NCI-H82 (cell line): ENCODE results near the gene FAM13A.

ENCODE experiments used
- DNase-seq: peaks from one replicate; lab custom pipeline; 2025; lab: John Stamatoyannopoulos, UW

The FAM13A gene

DNA sequence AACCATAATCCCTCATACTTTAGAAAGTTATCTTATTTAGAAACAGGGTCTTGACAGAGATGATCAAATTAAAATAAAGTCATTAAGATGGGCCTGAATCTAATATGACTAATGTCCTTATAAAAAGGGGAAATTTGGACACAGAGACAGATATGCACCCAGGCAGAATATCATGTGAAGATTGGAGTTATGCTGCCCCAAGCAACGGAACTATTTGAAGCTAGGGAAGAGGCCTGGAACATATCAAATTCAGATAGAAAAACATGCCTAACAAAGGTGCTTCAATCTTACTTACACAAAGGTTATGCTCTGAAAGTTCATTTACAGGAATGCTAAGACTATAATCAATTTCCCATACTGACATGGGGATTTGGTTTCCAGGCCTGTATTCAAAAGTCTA, 246.7 kb downstream of the FAM13A start:
- no peak for DNase-seq

DNA sequence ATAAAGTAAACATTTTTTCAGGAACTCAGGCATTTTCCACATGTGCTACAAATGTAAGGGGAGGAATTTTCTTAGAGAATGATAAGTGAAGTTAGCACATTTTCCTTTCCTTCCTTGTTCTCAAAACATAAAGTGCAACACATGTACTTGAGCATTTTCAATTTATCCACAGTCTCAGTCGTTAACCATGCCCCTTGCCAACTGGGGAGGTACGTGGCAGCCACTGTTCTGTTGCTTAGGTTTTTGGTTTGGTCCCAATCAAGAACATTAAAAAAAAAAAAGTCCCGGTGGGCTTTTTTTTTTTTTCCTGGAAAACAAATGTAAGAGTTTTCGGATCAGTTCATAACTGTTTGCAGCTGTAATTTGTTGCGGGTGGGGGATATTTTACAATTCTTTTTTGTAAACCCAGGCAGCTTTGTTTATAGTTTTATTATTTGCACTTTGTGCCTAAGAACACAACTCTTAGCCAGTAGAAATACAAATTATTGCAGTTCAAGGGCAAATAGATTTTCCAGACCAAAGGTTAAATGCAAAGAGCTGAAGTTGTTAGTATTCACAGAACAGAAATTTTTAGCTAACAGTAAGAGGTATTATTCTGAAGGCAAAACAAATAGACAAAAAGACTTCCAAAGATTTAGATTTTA, 247.3 kb downstream of the FAM13A start:
- DNase-seq: no peak

DNA sequence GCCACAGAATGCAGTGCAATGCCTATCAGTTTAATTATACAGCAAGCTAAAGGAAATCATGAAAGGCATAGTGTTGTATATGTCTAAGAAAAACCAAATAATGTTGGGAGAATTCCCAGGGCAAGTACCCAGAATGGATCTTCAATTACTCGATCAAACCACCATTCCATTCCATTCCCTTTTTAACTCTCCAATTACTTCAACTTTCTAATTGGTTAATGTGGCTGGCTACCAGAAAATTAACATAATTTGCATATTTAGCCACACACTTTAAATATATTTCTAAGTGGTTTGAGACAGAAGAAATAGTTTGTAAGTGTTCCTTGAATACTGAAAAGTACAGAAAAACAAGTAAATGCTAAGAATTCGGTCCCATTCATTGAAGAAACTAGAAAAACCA, 247.9 kb downstream of the FAM13A start:
- no peak for DNase-seq

DNA sequence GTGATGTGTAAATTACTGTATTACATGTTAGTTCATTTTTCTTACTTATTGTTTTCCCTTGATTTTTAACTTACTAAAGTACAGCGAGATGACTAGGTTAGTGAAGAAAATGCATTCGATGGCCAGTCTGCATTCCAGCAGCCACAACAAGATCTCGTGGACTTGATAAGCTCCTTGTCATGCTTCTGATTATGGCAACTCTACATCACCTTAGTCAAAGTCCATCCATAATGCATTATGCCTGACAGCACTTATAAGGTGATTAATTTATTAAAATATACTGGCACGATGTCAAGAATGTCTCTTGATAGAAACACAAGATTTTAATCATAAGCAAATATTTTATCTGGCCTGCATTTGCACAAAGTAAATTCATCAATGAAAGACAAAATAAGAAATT, 249.5 kb downstream of the FAM13A start:
- peak; percentile 8 for DNase-seq

DNA sequence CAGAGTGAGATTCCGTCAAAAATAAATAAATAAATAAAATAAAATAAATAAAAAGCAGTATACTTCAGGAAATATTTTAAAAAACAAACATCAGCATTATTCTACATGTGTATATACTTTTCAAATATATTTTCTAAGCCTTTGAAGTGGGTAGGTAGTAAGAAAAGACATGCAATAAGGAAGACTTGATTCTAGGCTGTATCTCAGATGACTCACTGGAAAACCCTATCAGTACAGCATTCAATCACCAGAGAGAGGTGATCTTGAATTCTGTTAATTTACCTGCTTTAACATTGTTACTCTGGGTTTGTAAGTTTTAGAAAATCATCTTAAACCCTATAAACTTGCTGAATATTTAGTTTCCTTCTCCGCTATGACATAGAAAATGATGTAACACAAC, 252.8 kb downstream of the FAM13A start:
- DNase-seq: no peak

DNA sequence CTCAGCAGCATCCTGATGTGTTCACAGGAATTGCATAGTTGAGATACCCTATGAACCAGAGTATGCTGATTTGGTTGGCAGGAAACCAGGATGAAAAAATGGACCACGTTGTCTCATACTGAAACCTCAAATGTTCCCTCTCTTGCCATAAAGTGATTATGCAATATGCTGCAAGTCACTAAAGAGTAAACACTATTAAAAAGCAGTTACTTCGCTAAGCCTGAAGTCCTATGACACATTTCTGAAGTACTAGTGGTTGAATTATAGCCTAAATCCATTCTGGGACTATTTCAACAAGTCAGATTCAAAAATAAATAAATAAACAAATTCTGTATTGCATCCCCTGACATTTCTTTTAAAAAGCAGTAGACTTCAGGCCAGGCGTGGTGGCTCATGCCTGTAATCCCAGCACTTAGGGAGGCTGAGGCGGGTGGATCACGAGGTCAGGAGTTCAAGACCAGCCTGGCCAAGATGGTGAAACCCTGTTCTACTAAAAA, 253.3 kb downstream of the FAM13A start:
- no peak for DNase-seq

DNA sequence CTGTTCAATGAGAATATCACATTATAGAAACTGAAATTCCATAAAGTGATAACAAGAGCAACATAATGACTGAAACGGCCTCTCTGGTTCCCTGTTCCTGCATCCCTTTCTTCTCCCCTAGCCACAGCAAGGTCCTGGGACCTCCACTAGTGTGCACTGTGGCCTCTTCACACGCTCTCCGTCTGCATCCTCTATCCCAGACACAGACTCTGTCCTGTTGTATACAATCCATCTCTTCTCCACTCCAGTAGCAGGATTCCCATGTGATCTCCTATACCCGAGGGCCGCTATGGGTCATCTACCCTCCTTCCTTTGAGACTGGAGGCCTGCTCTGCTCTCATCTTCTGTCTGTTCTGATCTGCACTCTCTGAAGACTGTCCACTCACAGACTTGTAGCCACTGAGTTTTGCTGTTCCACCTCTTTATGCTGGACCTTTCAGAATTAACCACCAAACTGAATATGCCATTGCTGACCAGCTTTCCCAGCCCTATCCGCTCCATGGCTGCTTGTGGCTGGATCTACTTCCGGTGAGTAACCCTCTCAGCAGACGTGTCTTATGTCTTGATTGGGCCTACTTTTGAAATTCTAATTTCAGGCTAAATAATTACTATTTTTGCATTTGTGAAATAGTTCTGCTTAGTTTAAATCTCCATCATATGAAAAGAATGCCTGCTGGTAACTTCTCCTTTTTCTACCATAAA, 254.2 kb downstream of the FAM13A start:
- DNase-seq: no peak

DNA sequence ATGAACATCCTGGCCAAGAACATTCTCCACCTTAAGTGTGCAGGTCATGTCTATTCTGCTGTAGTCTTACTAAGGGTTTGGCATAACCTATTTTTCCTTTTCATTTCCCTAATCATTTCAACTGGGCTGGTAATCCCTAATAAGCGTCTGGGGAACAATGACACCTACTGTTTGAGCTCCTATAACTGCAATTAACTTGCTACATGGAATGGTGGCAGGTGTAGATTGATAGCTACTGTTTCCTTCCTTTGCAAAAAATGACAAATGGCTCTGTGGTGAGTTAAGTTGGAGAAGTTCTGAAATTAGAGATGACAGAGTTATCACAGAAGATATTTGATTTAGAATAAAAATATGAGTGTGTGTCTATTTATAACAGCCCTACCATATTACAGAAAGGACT, 254.8 kb downstream of the FAM13A start:
- DNase-seq: no peak

DNA sequence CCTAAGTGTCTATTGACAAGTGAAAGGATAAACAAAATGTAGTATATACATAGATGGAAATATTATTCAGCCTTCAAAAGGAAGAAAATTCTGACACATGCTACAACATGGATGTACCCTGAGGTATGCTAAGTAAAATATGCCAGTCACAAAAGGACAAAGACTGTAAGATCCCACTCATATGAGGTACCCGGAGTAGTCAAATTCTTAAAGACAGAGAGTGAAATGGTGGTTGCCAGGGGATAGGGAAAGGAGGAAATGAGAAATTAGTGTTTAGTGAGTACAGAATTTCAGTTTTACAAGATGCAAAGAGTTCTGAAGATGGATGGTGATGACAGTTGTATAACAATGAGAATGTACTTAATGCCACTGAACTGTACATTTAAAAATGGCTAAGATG, 257.1 kb downstream of the FAM13A start:
- no peak for DNase-seq

DNA sequence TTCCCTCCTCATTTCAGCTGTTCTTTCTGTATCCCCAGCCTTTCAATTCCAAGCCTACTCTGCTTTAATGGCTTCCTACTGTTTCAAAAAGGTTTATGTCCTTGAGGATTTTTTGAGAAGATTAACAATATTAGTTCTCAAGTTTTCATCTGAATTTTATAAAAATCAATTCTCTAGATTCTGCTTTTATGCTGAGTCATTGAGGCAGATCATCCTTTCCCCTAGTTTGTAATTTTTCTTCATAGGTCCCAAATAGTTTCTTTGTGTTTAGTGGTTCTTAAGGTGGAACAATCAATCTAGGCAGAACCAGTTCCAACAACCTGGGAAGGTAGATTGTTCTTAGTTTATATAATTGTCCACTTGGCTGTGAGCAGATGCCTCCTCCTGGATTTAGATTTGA, 259.3 kb downstream of the FAM13A start:
- no peak for DNase-seq

DNA sequence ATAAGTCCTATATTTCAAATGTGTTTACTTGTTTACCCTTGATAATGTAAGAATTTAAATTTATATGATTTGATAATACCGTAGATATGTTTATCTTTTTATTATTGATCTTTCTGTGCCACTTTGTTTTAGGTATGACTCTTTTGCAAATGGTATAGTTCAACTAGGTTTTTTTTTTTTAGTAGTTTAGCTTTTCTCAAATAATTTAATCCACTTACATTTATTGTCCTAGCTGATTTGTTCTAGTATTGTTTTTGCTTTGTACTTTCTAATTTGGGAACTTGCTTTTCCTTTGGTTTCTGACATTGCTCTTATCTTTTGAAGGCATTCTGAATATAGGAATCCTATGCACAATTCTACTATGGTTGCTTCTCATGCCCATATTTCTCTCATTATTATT, 260.4 kb downstream of the FAM13A start:
- no peak for DNase-seq

DNA sequence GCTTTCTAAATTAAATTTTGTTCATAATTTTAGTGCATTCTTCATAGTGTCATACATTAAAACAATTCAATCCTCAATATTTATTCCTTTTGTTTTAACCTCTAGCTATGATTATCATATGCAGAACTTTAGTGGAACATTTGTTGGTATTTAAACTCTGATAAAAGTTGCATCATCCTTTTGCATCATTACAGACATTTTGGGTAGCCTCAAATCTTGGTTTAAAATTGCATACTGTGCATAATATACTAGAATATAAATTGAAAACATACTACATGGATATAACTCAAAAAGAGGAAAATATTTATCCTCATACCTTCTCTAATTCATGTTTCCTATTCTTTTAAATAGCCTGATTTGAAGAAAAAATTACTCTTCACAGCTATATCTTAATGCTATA, 262.0 kb downstream of the FAM13A start:
- no peak for DNase-seq

DNA sequence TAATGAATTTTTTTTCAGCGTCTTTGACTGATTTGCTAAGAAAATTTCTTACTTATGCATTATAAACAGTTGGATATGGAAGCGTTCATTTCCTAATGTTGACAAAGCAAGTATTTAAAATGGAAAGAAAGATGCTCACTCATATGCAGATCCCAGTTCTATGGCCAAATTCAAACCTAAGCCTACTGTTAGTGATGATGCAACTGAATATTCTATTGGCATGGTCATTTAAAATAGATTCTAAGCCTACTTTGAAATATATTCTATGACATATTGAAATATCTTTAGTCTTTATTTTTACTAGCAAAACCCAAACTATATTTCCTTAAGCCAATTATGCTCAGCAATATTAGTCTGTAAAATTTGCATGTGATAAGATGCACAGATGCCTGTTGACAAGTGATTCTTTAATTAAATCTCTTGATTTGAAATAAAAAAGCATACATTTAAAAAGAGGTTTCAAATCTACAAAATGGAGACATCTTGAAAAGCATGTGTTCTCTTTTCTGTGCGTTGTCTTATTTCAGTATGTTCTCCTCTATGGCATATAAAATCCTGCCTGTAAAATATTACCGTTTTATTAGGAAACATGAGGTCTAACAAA, 262.8 kb downstream of the FAM13A start:
- no peak for DNase-seq

DNA sequence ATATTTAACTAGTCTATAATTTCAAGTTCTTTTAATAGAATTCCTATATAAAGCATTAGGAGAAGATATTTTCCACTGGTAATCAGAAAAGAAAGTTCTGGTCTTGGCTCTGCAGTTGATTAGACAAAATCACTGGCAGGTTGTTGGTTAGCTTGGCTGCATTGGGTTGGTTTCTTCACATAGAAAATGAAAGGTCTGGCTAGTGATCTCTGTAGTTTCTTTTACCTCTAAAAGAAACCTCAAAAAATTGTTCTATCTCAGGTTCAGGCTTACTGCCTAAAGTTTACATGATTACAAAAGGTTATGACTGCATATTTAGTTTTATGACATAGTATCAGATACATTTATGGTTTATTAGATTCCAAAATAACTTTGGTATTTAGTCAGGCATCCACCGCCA, 263.5 kb downstream of the FAM13A start:
- DNase-seq: no peak

DNA sequence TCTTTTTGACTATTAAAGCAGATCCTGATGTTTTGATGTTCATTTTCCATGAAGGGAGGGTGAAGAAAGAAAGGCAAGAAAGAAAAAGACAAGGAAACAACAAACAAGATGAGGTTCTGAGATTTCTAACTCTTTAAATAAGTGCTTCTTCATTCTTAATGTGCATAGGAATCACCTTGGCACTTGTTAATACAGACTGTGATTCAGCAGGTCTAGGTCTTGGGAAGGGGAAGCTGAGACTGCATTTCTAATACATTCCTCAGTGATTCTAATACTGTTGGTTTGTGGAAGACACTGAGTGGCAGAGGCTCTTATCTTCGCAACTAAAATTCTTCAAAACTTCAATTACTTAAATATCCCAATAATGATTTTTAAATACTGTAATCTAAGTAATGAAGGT, 264.2 kb downstream of the FAM13A start:
- no peak for DNase-seq

DNA sequence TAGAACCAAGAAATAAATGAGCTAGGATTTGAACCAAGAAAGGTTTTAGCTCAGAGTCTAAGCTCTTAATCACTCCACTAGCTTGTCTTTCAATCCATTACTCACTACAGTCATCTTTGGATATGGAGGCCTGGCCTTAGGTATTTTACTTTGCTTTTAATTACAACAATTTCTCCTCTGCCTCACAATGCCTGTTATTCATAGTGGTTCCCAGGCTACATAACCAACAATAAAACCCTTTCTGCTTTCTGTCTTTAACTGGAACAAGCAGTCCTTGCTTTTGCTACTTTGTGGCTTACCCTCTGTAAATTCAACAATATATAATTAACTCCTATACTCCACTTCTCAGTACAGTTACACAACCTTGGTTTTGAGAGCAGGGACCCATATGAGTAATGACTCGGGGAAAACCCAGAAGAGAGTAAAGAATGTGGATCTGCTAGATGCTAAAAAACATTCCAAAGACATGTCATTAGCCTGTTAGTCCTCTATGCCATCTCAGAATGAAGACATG, 264.7 kb downstream of the FAM13A start:
- peak; percentile 28 for DNase-seq

DNA sequence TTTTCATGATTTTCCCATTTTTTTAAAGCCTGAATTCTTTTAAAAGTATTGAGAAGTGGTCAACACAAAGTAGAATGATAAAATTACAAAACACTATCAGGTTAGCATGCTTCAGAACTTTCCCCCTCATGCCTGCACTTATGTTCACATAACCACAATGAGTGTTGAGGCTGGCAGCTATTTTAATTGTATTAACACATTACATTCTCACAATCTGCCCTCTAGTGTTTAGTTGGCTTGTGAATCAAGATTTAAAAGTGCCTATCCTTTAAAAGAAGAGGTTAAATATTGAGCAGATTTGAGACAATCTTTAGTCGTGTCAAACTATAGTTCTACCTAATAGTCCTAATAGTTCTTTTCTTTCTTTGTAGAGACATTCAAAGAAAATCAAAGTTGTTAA, 265.7 kb downstream of the FAM13A start:
- DNase-seq: peak; percentile 28

DNA sequence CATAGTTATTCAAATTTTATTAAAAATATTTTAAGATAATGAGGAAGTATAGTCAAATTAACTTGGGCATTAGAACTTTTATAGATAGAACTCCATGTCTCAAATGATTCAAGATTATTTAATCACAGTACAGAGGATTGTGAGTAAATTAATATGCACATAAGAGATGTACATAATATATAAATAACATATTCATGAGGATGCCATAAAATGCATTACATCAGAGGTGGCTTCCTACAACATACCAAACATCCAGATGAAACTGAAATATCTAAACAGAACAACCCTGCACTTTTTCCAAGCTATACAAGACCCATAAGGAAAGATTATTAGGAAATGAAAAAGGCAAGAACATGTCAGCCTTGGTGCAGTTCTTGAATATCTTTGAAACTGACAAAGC, 268.1 kb downstream of the FAM13A start:
- no peak for DNase-seq

DNA sequence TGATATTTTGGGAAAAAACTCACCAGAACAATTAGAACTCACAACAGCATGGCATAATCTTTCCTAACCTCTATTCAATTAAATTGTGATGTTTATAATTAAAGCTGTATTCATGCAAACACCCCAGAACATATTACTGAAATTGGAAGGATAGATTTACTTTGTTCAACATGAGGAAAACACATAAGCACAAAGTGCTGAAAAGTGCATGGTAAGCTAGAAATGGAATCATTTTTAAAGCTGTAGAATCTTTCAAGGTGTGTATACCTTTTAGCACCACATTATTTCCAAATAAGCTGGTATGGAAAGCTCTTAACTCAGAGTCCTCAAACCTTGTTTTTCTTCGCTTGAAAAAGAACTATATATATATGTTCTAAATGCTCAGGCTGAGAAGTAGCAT, 268.6 kb downstream of the FAM13A start:
- DNase-seq: no peak

DNA sequence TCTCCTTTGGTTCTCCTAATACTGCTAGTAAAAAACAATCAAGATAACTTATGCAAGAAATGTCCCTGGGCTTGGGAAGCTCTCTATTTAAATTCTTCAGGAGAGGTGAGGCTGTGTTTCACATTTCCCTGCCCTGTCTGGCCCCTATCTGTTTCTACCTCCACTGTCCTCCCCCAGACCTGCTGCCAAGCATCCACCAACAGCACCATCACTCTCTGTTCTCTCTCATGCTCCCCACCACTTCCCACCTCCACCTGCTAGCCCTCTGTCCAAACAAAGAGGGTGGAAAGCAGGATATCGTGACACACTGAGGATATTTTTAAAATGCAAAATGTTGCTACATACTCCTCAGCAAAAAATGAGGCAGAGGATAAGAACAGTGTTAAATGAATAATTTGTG, 271.0 kb downstream of the FAM13A start:
- DNase-seq: no peak

DNA sequence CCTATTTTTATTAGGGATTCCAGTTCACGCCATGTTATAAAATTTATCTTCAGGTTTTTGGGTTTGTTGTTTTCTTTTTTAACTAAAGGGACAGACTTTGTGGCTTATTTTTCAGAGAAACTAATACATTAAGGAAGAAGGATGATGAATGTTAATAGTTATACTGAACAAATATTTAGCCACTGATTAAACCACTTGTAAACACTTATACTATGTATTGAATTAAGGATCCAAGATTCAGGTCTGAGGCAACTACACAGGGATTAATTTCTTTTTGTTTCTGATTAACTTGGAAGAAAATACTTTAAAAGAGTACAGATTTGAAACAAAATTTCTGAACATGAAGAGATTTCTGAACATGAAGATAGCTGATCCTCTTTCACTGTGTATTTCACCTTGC, 276.6 kb downstream of the FAM13A start:
- DNase-seq: no peak

DNA sequence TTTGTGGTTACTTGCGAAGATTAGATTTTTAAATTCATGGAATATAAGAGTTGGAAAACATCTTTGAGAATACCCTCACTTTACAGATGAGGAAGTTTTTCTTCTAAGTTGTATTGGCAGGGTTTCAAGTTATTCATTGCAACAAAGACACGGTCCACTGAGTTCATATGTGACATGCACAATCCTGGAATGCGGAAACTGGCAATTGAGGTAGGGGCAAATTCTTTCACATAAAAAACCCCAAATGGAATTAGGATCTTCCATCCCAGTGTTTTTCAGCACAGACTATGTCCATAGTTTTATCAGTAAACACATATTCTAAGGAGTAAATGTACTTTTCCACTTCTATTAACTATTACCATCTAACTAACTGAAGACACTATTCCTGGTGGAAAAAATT, 277.6 kb downstream of the FAM13A start:
- no peak for DNase-seq

DNA sequence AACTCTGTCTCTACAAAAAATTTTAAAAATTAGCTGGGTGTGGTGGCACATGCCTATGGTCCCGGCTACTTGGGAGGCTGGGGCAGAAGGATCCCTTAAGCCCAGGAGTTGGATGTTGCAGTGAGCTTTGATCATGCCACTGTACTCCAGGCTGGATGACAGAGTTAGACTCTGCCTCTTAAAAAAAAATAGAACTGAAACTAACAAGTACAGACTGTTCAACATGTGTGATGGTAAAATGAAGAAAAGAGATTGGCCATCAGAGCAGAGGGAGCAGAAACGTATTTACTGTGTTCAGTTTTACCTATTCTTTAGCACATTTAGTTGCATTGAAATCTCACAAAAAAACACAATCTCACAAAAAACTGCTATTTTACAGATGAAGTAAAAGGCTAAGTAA, 281.5 kb downstream of the FAM13A start:
- DNase-seq: no peak
